GM18511 (cell line): Measurements from ENCODE around the gene PHACTR1.
"Not testable (repeated sequence)": the region's sequence is repeated elsewhere in the genome, so short reads cannot be mapped to it uniquely, and the experiment has no call there.

Experiments
- ATAC-seq: cut with Tn5 transposase; IDR thresholded peaks from one replicate; pipeline ENCODE4 v1.9.1; 2021; ENCODE audit warnings: mild to moderate bottlenecking, moderate library complexity; ENCODE audit not compliant: unreplicated experiment

PHACTR1 gene

GRCh38 chr6:12716298-12716916 is at the start of gene PHACTR1:
TSS of gene PHACTR1 (plus strand) at chr6:12716767.
- ATAC-seq, result no peak

- no peak for ATAC-seq
Measured at GRCh38 chr6:12666886-12667285, 49.7 kb upstream of the PHACTR1 start.

GRCh38 chr6:12675931-12676330 is 40.6 kb upstream of the PHACTR1 start:
- ATAC-seq, result no peak

- no peak for ATAC-seq
Measured at GRCh38 chr6:12679341-12679740, 37.2 kb upstream of the PHACTR1 start.

GRCh38 chr6:12693122-12693521 is 23.4 kb upstream of the PHACTR1 start:
- ATAC-seq, result no peak

GRCh38 chr6:12698298-12698697 is 18.3 kb upstream of the PHACTR1 start:
- no peak for ATAC-seq

- no peak for ATAC-seq
Measured at GRCh38 chr6:12704946-12705345, 11.6 kb upstream of the PHACTR1 start.

GRCh38 chr6:12709116-12709515 is 7.5 kb upstream of the PHACTR1 start:
- ATAC-seq, result no peak

- ATAC-seq, result no peak
Measured at GRCh38 chr6:12709556-12710232, 6.9 kb upstream of the PHACTR1 start.

- ATAC-seq, result no peak
Measured at GRCh38 chr6:12710921-12711320, 5.6 kb upstream of the PHACTR1 start.

GRCh38 chr6:12714022-12714421 is 2.5 kb upstream of the PHACTR1 start:
- ATAC-seq, result no peak

GRCh38 chr6:12715437-12715836 is 1.1 kb upstream of the PHACTR1 start:
- no peak for ATAC-seq

- no peak for ATAC-seq
Measured at GRCh38 chr6:12717356-12717755, 789 bp downstream of the PHACTR1 start.

GRCh38 chr6:12718015-12718414 is 1.4 kb downstream of the PHACTR1 start:
- no peak for ATAC-seq

- no peak for ATAC-seq
Measured at GRCh38 chr6:12719017-12719416, 2.5 kb downstream of the PHACTR1 start.

- ATAC-seq, result no peak
Measured at GRCh38 chr6:12720310-12720709, 3.7 kb downstream of the PHACTR1 start.

- no peak for ATAC-seq
Measured at GRCh38 chr6:12725263-12725662, 8.7 kb downstream of the PHACTR1 start.

- no peak for ATAC-seq
Measured at GRCh38 chr6:12729467-12729866, 12.9 kb downstream of the PHACTR1 start.

- ATAC-seq, result not testable (repeated sequence)
Measured at GRCh38 chr6:12730809-12731208, 14.2 kb downstream of the PHACTR1 start.

- no peak for ATAC-seq
Measured at GRCh38 chr6:12733876-12734275, 17.3 kb downstream of the PHACTR1 start.

GRCh38 chr6:12735786-12736185 is 19.2 kb downstream of the PHACTR1 start:
- no peak for ATAC-seq

GRCh38 chr6:12748411-12748810 is 31.8 kb downstream of the PHACTR1 start:
- ATAC-seq, result no peak
